Measurements from ENCODE around the gene MAP7D3.

- TF ChIP-seq ZNF274 (IDR thresholded peaks at IDR 0.05; ENCODE audit: borderline replicate concordance, extremely low read depth, low read length) (no peak), CTCF (IDR thresholded peaks at IDR 0.05; ENCODE audit: control extremely low read depth in 1 of 3, insufficient read depth in 1 of 3, low read depth in 1 of 3, low read length in 3 of 3) (no peak), POLR2A (IDR thresholded peaks at IDR 0.05; ENCODE audit: control extremely low read depth in 1 of 2, low read depth in 2 of 2, low read length in 2 of 2) (no peak), EP300 (IDR thresholded peaks at IDR 0.05; ENCODE audit: borderline replicate concordance in 1 of 2, low read depth in 2 of 2, low read length in 2 of 2) (no peak), EZH2 (IDR thresholded peaks at IDR 0.05; ENCODE audit: low read depth, low read length, severe bottlenecking) (no peak), CTBP2 (IDR thresholded peaks at IDR 0.05; ENCODE audit: borderline replicate concordance, insufficient read depth, insufficient read length, low read length) (no peak)
Measured at GRCh38 chrX:136219893-136220292, 31.3 kb downstream of the MAP7D3 start.
